Dermis blood vessel endothelial cell (primary cell): ENCODE measurements around the gene PER3. TPM values are rescaled to one million over a fixed set of nuclear protein-coding genes. Genes with fewer than 3 reads are reported as not detected.

Source experiments
- DNase-seq: peaks from one replicate; pipeline ENCODE4 v3.0.0; 2010
- total RNA-seq: library from RNA; depleted of rRNA; stranded (reverse); fragments of >200 nt; gene quantifications from 2 replicates; pipeline ENCODE4 v1.2.3, GENCODE V29; 2014

Gene PER3
- total RNA-seq, 1 donor from 2014 or later = 2.7 TPM

- DNase-seq = no peak
These were observed 93.9 kb downstream of the PER3 start for GRCh38 chr1:7878027-7878426.

GRCh38 chr1:7879228-7879627, 95.1 kb downstream of the PER3 start:
- DNase-seq = no peak

- DNase-seq = no peak
These were observed 100.7 kb downstream of the PER3 start for GRCh38 chr1:7884757-7885156.

DNA sequence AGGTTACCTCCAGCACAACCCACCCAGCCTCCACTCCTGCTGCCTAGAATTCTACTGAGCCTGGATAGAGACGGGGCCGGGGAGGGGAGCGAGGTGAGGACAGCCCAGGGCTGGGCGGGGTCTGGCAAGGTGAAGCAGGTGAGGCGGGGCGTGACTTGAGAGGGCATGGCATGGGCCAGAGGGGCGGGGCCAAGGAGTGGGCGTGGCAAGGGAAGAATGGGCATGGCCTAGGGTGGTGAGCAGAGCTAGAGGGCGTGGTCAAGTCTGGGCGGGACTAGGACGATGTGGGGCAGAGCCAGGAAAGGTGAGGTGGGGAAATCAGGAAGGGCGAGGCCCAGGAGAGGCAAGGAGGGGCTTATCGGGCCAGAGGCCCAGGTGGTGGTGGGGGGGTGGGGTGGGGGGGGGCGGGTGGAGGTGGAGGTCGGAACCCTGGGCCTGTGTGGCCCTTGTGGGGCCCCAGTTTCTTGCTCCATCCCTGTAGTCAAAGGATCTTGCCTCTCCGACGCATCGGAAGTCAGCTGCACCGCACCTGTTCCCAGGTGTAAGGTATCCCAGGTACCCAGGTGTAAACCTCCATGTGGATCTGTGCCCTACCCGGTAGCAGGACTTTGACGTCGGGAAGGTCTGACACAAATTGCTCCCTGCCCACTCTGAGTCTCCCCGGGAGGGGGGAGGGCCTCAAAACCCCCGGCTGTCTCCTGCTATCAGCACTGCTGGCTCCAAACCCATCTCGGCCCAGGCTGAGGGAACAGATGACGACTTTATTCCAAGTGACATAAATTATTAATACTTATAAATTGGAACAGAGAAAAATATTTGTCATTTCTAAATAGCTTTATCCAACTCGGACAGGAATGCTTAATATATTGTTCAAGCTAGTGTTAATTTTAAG, 101.7 kb downstream of the PER3 start:
- DNase-seq = no peak

GRCh38 chr1:7886405-7886745, 102.3 kb downstream of the PER3 start:
- peak; percentile 17 for DNase-seq

GRCh38 chr1:7888248-7889081, 104.4 kb downstream of the PER3 start:
- no peak for DNase-seq

DNA sequence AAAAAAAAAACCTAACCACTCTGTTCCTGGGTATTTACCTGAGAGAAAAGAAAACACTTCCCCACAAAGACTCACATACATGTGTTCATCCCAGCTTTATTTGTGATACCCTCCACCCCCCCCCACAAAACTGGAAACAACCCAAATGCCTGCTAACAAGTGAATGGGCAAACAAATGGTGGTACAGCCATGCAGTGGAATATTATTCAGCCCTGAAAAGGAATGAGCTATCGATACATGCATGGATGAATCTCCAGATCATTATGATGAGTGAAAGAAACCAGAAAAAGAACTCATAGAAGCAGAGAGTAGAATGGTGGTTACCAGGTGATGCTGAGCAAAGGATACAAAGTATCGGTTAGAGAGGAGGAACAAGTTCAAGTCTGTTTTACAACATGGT, 106.8 kb downstream of the PER3 start:
- no peak for DNase-seq

DNA sequence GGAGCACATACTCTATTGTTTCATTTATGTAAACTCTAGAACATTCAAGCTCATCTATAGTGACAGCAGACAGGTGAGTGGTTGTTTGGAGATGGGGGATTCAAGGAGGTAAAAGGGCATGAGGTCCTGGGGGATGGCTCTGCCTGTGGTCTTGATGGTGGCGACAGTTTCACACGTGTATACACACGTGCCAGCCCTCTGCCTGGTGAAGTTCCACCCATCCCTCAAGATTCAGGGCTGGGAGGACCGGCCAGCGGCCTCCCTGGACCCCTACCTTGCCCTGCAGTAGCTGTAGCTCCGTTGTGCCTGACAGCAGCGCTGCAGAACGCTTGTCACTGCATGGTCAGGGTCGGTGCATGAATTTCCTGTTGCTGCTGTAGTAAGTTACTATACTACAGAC, 107.7 kb downstream of the PER3 start:
- DNase-seq = no peak

GRCh38 chr1:7893529-7894180, 109.6 kb downstream of the PER3 start:
- DNase-seq = no peak

Other genes with a start within 250 kb of the PER3 start
- 122 and 149 TPM in 2 replicates for gene VAMP3, start 13.0 kb upstream of the PER3 start, total RNA-seq
- not detected in 2 replicates for gene UTS2, start 68.8 kb downstream of the PER3 start, total RNA-seq
- 0.09 and 0.51 TPM in 2 replicates for gene TNFRSF9, start 156.5 kb downstream of the PER3 start, total RNA-seq
- 226 and 230 TPM in 2 replicates for gene PARK7, start 177.4 kb downstream of the PER3 start, total RNA-seq
- gene ERRFI1, start 242.0 kb downstream of the PER3 start, total RNA-seq = 32.4 and 50.5 TPM in 2 replicates